OCI-LY1 (cell line): ENCODE results near the gene ZER1.
A peak's percentile ranks its signal among the peaks of the same experiment; 100 is the strongest.

Source experiments
- H2AFZ ChIP-seq: fragments of 200-600 bp; sonication (generic), shearing (Covaris generic); 2 replicates; pipeline ENCODE4 v1.6.0; 2014; ENCODE audit warnings: antibody characterized with exemption, mild to moderate bottlenecking, low read length
- H3F3A ChIP-seq: fragments of 200-600 bp; sonication (generic), shearing (Covaris generic); 2 replicates; pipeline ENCODE4 v1.6.0; 2014; ENCODE audit warnings: mild to moderate bottlenecking, antibody characterized with exemption, low read length, moderate library complexity; ENCODE audit not compliant: insufficient read depth
- H3K27ac ChIP-seq: fragments of 200-600 bp; sonication (generic); 2 replicates; pipeline ENCODE4 v1.5.1; 2014; ENCODE audit warnings: low read length, mixed run types, mild to moderate bottlenecking, low read depth; ENCODE audit not compliant: poor library complexity, severe bottlenecking
- H3K27me3 ChIP-seq: fragments of 200-600 bp; sonication (generic); 2 replicates; pipeline ENCODE4 v1.6.0; 2014; ENCODE audit warnings: antibody characterized with exemption, mild to moderate bottlenecking, low read length, moderate library complexity; ENCODE audit not compliant: insufficient read depth
- H3K36me3 ChIP-seq: fragments of 200-600 bp; sonication (generic); 2 replicates; pipeline ENCODE4 v1.6.1; 2014; ENCODE audit warnings: mild to moderate bottlenecking, antibody characterized with exemption, low read length, moderate library complexity, mixed read lengths; ENCODE audit not compliant: insufficient read depth
- H3K4me1 ChIP-seq: fragments of 200-600 bp; sonication (generic); 2 replicates; pipeline ENCODE4 v1.5.1; 2014; ENCODE audit warnings: mild to moderate bottlenecking, low read length, moderate library complexity; ENCODE audit not compliant: insufficient read depth, severe bottlenecking
- H3K4me2 ChIP-seq: fragments of 200-600 bp; sonication (generic), shearing (Covaris generic); 2 replicates; pipeline ENCODE4 v1.6.1; 2014; ENCODE audit warnings: low read length
- H3K4me3 ChIP-seq: fragments of 200-600 bp; sonication (generic); 2 replicates; pipeline ENCODE4 v1.5.1; 2014; ENCODE audit warnings: low read length, low read depth, mild to moderate bottlenecking, mixed read lengths; ENCODE audit not compliant: poor library complexity, severe bottlenecking
- H3K79me2 ChIP-seq: fragments of 200-600 bp; shearing (Covaris generic); 2 replicates; pipeline ENCODE4 v1.6.1; 2016; ENCODE audit warnings: mixed run types, low read length, mixed read lengths; ENCODE audit not compliant: insufficient read depth
- H3K9ac ChIP-seq: fragments of 200-600 bp; sonication (generic), shearing (Covaris generic); 2 replicates; pipeline ENCODE4 v1.6.1; 2014; ENCODE audit warnings: mild to moderate bottlenecking, low read length, mixed read lengths
- H3K9me2 ChIP-seq: fragments of 200-600 bp; sonication (generic), shearing (Covaris generic); 2 replicates; pipeline ENCODE4 v1.6.1; 2014; ENCODE audit warnings: low read depth, mild to moderate bottlenecking, low read length, mixed read lengths
- H3K9me3 ChIP-seq: fragments of 200-600 bp; shearing (Covaris generic); 2 replicates; pipeline ENCODE4 v1.6.1; 2014; ENCODE audit warnings: low read length, mixed read lengths
- H4K20me1 ChIP-seq: fragments of 200-600 bp; sonication (generic), shearing (Covaris generic); 2 replicates; pipeline ENCODE4 v1.6.0; 2016; ENCODE audit warnings: mild to moderate bottlenecking, low read length; ENCODE audit not compliant: insufficient read depth
- EZH2 ChIP-seq: fragments of 200-600 bp; sonication (generic), shearing (Covaris generic); IDR thresholded peaks from 2 replicates; pipeline ENCODE4 v1.8.0; 2017; ENCODE audit warnings: borderline replicate concordance, mixed run types, mild to moderate bottlenecking, antibody characterized with exemption, low read length, moderate library complexity, mixed read lengths
- TF ChIP-seq, protein P1 (sequence below): fragments of 200-600 bp; sonication (generic), shearing (Covaris generic); IDR thresholded peaks from 2 replicates; pipeline ENCODE4 v1.5.1; 2017; ENCODE audit warnings: mild to moderate bottlenecking, antibody characterized with exemption, low read length, moderate library complexity, mixed read lengths

Gene ZER1

DNA sequence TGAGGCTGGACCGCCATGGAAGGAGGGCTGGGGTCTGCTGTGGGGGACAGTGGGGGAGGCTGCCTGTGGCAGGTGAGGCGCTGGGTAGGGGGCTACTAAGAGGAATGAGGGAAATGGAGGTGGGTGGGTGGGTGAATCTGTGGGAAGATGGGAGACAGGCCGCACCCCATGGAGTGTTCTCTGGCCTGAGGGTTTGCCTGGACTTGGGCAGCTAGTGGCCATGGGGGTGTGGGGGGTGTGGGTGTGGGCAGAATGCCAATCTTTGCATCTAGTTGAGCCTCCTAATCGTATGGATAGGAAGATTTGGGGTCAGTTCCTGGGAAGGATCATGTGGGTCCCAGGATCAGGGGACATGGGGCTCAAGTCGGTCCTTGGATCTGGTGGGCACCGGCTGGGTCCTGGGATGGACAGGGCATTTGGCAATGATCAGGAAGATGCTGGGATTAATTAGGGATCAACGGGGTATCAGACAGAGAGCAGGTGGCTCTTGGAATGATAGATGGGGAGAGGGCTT is 48.3 kb downstream of the ZER1 start:
- no peaks in the 10 kb centered on the region for H4K20me1 ChIP-seq
- H3K9me2 ChIP-seq = no peaks in the 10 kb centered on the region
- H3K9me3 ChIP-seq = no peaks in the 10 kb centered on the region
- H3K79me2 ChIP-seq = no peaks in the 10 kb centered on the region
- H3K36me3 ChIP-seq = peaks cover 29% of the 10 kb centered on the region; the same call in 1 of the 2 replicates
- peak overlapping the region; percentile 84 for H3K4me3 ChIP-seq
- peak overlapping the region; percentile 96 for H3K9ac ChIP-seq
- H2AFZ ChIP-seq = no peak overlapping the region
- H3K4me2 ChIP-seq = peak overlapping the region; percentile 88
- no peak for TF ChIP-seq EZH2
- TF ChIP-seq, protein P1, sequence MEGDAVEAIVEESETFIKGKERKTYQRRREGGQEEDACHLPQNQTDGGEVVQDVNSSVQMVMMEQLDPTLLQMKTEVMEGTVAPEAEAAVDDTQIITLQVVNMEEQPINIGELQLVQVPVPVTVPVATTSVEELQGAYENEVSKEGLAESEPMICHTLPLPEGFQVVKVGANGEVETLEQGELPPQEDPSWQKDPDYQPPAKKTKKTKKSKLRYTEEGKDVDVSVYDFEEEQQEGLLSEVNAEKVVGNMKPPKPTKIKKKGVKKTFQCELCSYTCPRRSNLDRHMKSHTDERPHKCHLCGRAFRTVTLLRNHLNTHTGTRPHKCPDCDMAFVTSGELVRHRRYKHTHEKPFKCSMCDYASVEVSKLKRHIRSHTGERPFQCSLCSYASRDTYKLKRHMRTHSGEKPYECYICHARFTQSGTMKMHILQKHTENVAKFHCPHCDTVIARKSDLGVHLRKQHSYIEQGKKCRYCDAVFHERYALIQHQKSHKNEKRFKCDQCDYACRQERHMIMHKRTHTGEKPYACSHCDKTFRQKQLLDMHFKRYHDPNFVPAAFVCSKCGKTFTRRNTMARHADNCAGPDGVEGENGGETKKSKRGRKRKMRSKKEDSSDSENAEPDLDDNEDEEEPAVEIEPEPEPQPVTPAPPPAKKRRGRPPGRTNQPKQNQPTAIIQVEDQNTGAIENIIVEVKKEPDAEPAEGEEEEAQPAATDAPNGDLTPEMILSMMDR = no peak
- H3K4me1 ChIP-seq = peaks cover 42% of the 10 kb centered on the region
- H3K27ac ChIP-seq = peak overlapping the region; percentile 22
- H3K27me3 ChIP-seq = no peaks in the 10 kb centered on the region
- H3F3A ChIP-seq = 0 out of 2 replicates have a peak, but pooled peaks cover 4% of the 10 kb centered on the region

DNA sequence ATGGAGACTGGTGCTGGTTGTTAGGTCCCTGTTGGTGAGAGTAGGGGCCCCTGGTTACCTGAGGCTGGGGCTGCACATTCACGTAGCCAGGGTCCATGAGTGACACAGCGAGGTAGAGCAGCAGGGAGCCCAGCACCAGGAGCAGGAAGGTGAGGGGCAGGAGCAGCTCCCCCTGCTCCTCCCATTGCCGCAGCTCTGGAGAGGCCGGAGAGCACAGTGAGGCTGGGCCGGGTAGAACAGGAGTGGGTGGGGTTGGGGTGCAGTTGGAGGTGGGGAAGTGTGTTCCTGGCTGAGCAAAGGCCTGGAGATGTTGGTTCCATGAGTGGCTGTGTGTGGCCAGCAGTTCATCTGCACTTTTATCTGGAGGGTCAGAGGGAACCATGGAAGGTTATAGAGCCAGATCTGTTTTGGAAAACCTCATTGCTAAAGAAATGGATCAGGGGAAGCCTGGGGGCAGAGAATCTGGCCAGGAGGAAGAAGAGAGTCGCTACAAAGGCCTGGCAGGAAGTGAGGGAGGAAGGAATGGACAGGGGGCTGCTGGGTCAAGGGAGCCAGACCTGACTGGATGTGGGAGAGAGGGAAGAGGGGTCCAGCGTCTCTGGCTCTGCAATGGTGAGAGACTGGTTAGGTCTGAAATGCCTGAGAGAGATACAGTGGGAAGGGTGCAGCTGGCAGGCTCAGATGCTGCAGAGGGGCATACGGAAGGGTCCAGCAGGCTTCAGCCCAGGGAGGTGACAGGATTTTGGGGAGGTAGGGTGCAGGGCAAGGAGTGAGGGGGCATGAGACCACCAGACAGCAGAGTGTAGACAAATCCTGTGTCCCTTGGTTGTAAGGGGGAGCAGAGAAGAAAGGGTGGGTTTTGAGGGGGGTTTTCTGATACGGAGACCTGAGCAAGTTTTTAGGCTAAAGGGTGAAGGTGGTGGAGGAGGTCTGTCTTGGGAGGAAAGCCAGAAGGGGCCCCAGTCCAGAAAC is 49.1 kb downstream of the ZER1 start:
- Histone ChIP-seq H2AFZ (no peak overlapping the region), H3K4me1 (peaks cover 35% of the 10 kb centered on the region), H3F3A (0 out of 2 replicates have a peak, but pooled peaks cover 4% of the 10 kb centered on the region), H3K4me2 (peak overlapping the region; percentile 88), H3K36me3 (peaks cover 29% of the 10 kb centered on the region; the same call in 1 of the 2 replicates), H4K20me1 (no peaks in the 10 kb centered on the region), H3K27ac (peak overlapping the region; percentile 22), H3K9me2 (no peaks in the 10 kb centered on the region), H3K9me3 (no peaks in the 10 kb centered on the region), H3K9ac (peak overlapping the region; percentile 96), H3K27me3 (no peaks in the 10 kb centered on the region), H3K4me3 (peak overlapping the region; percentile 84), H3K79me2 (no peaks in the 10 kb centered on the region)
- TF ChIP-seq, protein P1 = no peak
- no peak for TF ChIP-seq EZH2

DNA sequence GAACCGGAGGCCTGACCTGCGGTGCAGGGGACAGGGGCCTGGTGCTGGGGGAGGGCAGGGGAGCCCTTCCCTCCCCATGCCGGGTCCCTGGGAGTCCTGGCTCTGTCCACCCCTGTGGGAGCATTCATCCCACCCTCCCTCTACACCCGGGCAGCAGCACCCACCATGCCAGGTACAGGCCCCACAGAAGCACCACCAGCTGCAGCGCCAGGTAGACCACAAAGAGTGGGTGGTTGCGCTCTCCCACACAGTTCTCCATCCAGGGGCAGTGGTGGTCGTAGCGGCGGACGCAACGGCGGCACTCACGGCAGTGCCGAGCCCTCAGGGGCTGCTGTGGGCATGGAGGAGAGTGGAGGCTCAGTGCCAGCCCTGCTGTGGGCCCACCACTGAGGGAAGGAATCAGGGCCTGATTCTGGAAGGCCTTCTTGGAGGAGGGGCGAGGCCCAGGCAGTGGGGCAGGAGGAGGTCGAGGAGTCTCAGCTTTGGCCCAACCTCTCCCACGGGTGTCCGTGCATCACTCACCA is 50.2 kb downstream of the ZER1 start:
- Histone ChIP-seq H3K9me2 (no peaks in the 10 kb centered on the region), H3K9ac (no peak overlapping the region), H3K27me3 (no peaks in the 10 kb centered on the region), H3K9me3 (no peaks in the 10 kb centered on the region), H2AFZ (no peak overlapping the region), H4K20me1 (no peaks in the 10 kb centered on the region), H3K36me3 (peaks cover 33% of the 10 kb centered on the region; the same call in 1 of the 2 replicates), H3K4me3 (no peak overlapping the region), H3K27ac (no peak overlapping the region), H3K4me2 (no peak overlapping the region), H3K4me1 (peaks cover 33% of the 10 kb centered on the region), H3F3A (0 out of 2 replicates have a peak, but pooled peaks cover 4% of the 10 kb centered on the region), H3K79me2 (no peaks in the 10 kb centered on the region)
- TF ChIP-seq EZH2 = no peak
- TF ChIP-seq, protein P1 = no peak
